ENCODE data around the gene PTPRO. TPM values are rescaled to one million over a fixed set of nuclear protein-coding genes. Genes with fewer than 3 reads are reported as not detected.

The PTPRO gene
- total and polyA plus RNA-seq, 12 donors: 0.21 to 5.4 (median 0.64) TPM; not detected in 1

DNA sequence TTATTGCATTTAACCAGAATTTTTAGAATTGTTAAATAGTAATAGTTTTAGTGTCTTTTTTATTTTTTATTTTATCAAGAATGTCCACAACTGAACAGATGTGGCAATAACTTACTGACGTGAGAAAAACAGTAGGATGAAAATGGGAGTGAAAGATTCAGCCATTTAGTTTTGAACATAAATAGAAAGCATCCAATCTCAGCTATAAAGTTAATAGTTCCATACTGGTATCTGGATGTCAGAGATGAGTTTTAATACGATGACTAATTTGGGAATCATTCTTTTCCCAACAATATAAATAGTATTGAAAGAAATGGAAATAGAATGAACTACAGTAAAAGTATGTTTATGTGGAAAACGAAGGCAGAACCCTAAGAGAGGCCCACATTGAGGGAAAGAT lies 307.5 kb downstream of the PTPRO start:
- no peaks in the 10 kb centered on the region for H3K27me3 ChIP-seq
- WGBS, 2 donors: 65 to 67% methylated on average over 3 of the region's 3 CpGs
- no peak overlapping the region for H3K4me3 ChIP-seq
- no peaks in the 10 kb centered on the region for H3K9me3 ChIP-seq
- DNase-seq: no peak
- peaks cover 0 to 59% (median 37%) of the 10 kb centered on the region in 9 donors for H3K4me1 ChIP-seq
- peaks cover 0 to 15% (median 0%) of the 10 kb centered on the region in 9 donors for H3K36me3 ChIP-seq
- peak overlapping the region; percentile 31 to 87 (median 80) for H3K27ac ChIP-seq
- intact Hi-C loops (cut with DNase I): loop anchor here in 4 of 10 donors (2.0 to 10.0 kb wide), 4 partner anchors 37 to 158 kb away; partner anchors contain the start of gene EPS8 (in 1 of the 4)
- TF ChIP-seq, protein P1, sequence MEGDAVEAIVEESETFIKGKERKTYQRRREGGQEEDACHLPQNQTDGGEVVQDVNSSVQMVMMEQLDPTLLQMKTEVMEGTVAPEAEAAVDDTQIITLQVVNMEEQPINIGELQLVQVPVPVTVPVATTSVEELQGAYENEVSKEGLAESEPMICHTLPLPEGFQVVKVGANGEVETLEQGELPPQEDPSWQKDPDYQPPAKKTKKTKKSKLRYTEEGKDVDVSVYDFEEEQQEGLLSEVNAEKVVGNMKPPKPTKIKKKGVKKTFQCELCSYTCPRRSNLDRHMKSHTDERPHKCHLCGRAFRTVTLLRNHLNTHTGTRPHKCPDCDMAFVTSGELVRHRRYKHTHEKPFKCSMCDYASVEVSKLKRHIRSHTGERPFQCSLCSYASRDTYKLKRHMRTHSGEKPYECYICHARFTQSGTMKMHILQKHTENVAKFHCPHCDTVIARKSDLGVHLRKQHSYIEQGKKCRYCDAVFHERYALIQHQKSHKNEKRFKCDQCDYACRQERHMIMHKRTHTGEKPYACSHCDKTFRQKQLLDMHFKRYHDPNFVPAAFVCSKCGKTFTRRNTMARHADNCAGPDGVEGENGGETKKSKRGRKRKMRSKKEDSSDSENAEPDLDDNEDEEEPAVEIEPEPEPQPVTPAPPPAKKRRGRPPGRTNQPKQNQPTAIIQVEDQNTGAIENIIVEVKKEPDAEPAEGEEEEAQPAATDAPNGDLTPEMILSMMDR (IDR thresholded peaks at IDR 0.05): no peak
- ATAC-seq: no peak

DNA sequence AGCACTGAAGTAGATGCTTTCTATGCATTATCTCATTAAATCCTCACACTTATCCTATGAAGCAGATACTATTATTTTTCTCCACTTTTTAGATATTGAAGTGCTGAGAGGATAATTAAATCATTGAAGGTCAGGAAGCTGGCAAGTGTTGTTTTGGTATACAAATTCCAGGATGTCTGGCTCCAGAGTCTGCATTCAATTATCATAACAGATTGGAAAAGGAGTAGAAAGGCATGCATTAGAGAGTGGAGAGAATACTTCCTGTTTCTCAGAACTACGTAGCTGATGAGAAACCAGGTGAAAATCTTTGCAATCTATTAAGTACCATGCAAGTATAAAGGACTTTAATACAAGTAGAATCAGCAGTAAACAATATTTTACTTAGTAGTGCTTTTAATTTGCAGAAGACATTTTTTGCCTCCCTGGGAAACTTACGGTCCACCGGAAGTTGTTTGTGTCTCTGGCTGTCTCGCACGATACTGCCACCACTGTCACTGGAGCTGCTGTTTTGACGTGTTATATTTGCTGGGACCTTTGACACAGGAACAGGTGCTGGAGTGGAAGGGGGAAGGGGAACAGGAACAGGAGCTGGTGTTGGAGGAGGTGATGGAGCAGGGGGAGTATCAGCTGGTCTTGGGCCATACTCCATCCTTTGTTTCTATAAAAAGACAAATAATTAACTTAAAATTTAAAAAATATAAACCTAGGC lies 308.9 kb downstream of the PTPRO start:
- intact Hi-C loops (cut with DNase I): loop anchor here in 1 of 10 donors (10.0 kb wide), 1 partner anchor 144 kb away; no protein-coding TSS in a partner anchor
- no peaks in the 10 kb centered on the region for H3K9me3 ChIP-seq
- TF ChIP-seq, protein P1 (IDR thresholded peaks at IDR 0.05): no peak
- peaks cover 0 to 59% (median 37%) of the 10 kb centered on the region in 9 donors for H3K4me1 ChIP-seq
- H3K27ac ChIP-seq: peak overlapping the region; percentile 31 to 87 (median 80)
- 60 to 71% methylated on average over 6 of the region's 6 CpGs for WGBS, 2 donors
- peaks cover 0 to 14% (median 0%) of the 10 kb centered on the region in 9 donors for H3K36me3 ChIP-seq
- DNase-seq (no peak), ATAC-seq (no peak)
- no peaks in the 10 kb centered on the region for H3K27me3 ChIP-seq
- H3K4me3 ChIP-seq: no peak overlapping the region

DNA sequence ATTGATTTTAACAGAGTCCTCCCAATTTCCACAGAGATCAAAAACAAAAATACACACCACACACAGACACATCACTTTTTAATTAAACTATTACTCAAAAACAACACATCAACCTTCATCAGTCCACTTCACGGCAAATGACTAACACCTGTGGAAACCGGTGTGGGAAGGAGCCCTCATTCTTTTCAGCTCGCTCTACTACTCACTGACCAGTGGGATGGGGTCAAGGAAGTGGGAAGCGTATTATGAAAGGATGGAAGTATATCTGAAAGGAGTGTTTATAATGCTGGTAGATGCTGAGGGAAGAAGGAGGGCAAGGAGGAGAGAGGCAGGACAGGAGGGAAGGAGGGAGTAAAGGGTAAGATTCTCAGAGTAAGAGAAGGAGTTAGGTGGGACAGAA lies 310.4 kb downstream of the PTPRO start:
- intact Hi-C loops (cut with DNase I): loop anchor here in 1 of 10 donors (10.0 kb wide), 1 partner anchor 142 kb away; no protein-coding TSS in a partner anchor
- WGBS, 2 donors: 91 to 94% methylated on average over 4 of the region's 4 CpGs
- Histone ChIP-seq H3K36me3 (peaks cover 0 to 14% (median 0%) of the 10 kb centered on the region in 9 donors), H3K4me1 (peaks cover 0 to 63% (median 41%) of the 10 kb centered on the region in 9 donors), H3K9me3 (no peaks in the 10 kb centered on the region), H3K4me3 (no peak overlapping the region), H3K27me3 (no peaks in the 10 kb centered on the region), H3K27ac (peak overlapping the region in 5 of 10 donors; percentile 15 to 73 (median 62))
- DNase-seq (no peak), ATAC-seq (no peak)
- TF ChIP-seq, protein P1 (IDR thresholded peaks at IDR 0.05): no peak

DNA sequence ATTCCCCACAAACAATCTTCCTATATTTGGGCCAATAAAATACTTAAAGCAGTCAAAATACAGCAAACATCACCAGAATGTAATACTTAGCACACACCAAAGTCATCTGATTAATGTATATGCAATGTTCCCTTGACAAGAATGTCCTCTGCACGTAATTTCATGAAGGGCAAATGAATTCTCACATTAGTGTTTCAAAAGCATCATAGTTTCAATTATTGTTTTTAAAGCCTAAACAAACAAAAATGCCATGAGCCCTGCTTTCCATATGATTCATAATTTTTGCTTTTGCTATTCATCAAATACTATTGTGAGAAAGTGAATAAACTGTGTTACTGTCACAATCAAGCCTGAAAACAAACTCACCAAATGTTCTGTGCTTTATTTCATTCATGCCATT lies 310.9 kb downstream of the PTPRO start:
- intact Hi-C loops (cut with DNase I): loop anchor here in 1 of 10 donors (10.0 kb wide), 1 partner anchor 142 kb away; no protein-coding TSS in a partner anchor
- no peaks in the 10 kb centered on the region for H3K9me3 ChIP-seq
- TF ChIP-seq, protein P1 (IDR thresholded peaks at IDR 0.05): no peak
- peaks cover 0 to 16% (median 0%) of the 10 kb centered on the region in 9 donors for H3K36me3 ChIP-seq
- peaks cover 0 to 63% (median 39%) of the 10 kb centered on the region in 9 donors for H3K4me1 ChIP-seq
- H3K27me3 ChIP-seq: no peaks in the 10 kb centered on the region
- peak overlapping the region in 8 of 10 donors; percentile 34 to 73 (median 59) for H3K27ac ChIP-seq
- no peak for ATAC-seq
- DNase-seq: no peak
- H3K4me3 ChIP-seq: no peak overlapping the region
- 85 to 91% methylated on average over 1 of the region's 1 CpG for WGBS, 2 donors

All from heart right ventricle (tissue), 16 donors.